GM12878 (cell line): ENCODE data around the gene ABCB9. TPM values are rescaled to one million over a fixed set of nuclear protein-coding genes. Genes with fewer than 3 reads are reported as not detected.

Experiments
- ATAC-seq: fragments of 200-7000 bp; cut with Tn5 transposase; 3 replicates; pipeline ENCODE4 v1.9.1; 2020; ENCODE audit warnings: mild to moderate bottlenecking, moderate library complexity
- BruUV-seq: library from RNA; stranded (reverse); fragments of 400-500 nt; replicated peaks from 2 replicates; lab custom pipeline; 2021; lab: Mats Ljungman, UMichigan
- CTCF ChIA-PET: fragments of 300-600 bp; sonication (Branson Sonifier 250); formaldehyde crosslinking; extraction: SDS; loops from one replicate; lab custom pipeline; 2021; ENCODE audit warnings: inconsistent platforms; lab: Yijun Ruan, JAX
- POLR2A ChIA-PET: fragments of 350-600 bp; formaldehyde crosslinking; extraction: SDS; loops from one replicate; lab custom pipeline; 2021; ENCODE audit warnings: inconsistent platforms; lab: Charles Lee
- RAD21 ChIA-PET: fragments of 300-600 bp; sonication (Branson Sonifier 250); formaldehyde crosslinking; loops from one replicate; lab custom pipeline; 2023; ENCODE audit warnings: antibody characterized with exemption; ENCODE audit not compliant: unreplicated experiment; lab: Charles Lee
- SMC1A ChIA-PET: fragments of 300-600 bp; sonication (Branson Sonifier 250); formaldehyde crosslinking; loops from one replicate; lab custom pipeline; 2023; ENCODE audit not compliant: unreplicated experiment, uncharacterized antibody; lab: Charles Lee
- DNase-seq: peaks from one replicate; pipeline ENCODE4 v3.0.0-alpha.2; 2011; ENCODE audit warnings: low read depth, low spot score
- FAIRE-seq: peaks from 3 replicates; lab custom pipeline; 2011; peaks lifted over from hg19 to GRCh38; lab: Jason Lieb, UNC
- H2AFZ ChIP-seq: 2 replicates; pipeline ENCODE4 v1.6.0; 2011; ENCODE audit warnings: low read depth, low read length, control low read depth; ENCODE audit not compliant: control insufficient read depth
- H3K27ac ChIP-seq: 2 replicates; pipeline ENCODE4 v1.5.1; 2011; ENCODE audit warnings: control low read depth; ENCODE audit not compliant: control insufficient read depth, insufficient read depth
- H3K27me3 ChIP-seq, 2 experiments: replicated peaks in 1 of 2; 2 replicates each; pipeline versions ENCODE4 v1.6.0 to v1.6.1; 2011; ENCODE audit warnings: low read length in 1 of 2; ENCODE audit not compliant: control insufficient read depth in 2 of 2, insufficient read depth in 2 of 2
- H3K36me3 ChIP-seq, 2 experiments: 2 replicates each; pipeline ENCODE4 v1.5.1; 2011; ENCODE audit warnings: low read length in 1 of 2; ENCODE audit not compliant: control insufficient read depth in 2 of 2, insufficient read depth in 2 of 2
- H3K4me1 ChIP-seq: 2 replicates; pipeline ENCODE4 v1.6.1; 2011; ENCODE audit warnings: mild to moderate bottlenecking, low read length, moderate library complexity, mixed read lengths; ENCODE audit not compliant: control insufficient read depth, insufficient read depth
- H3K4me2 ChIP-seq: 2 replicates; pipeline ENCODE4 v1.6.0; 2011; ENCODE audit warnings: control low read depth; ENCODE audit not compliant: control insufficient read depth, insufficient read depth
- H3K4me3 ChIP-seq: fragments of 200-600 bp; sonication (generic); 2 replicates; pipeline ENCODE4 v1.5.1; 2016
- H3K79me2 ChIP-seq: 2 replicates; pipeline ENCODE4 v1.6.0; 2011; ENCODE audit warnings: low read length; ENCODE audit not compliant: control insufficient read depth, insufficient read depth
- H3K9ac ChIP-seq: 2 replicates; pipeline ENCODE4 v1.8.0; 2011; ENCODE audit warnings: low read length, control low read depth, mixed read lengths; ENCODE audit not compliant: control insufficient read depth, insufficient read depth
- H3K9me3 ChIP-seq: replicated peaks from 3 replicates; pipeline ENCODE4 v1.5.1; 2011; ENCODE audit warnings: mild to moderate bottlenecking, low read length; ENCODE audit not compliant: control insufficient read depth, insufficient read depth
- H4K20me1 ChIP-seq: 2 replicates; pipeline ENCODE4 v1.6.0; 2011; ENCODE audit not compliant: control insufficient read depth, insufficient read depth
- CHD2 ChIP-seq: IDR thresholded peaks from 2 replicates; pipeline ENCODE4 v1.6.1; 2011; ENCODE audit warnings: low read depth, low read length, improper control_type of control experiment, borderline replicate concordance
- GATAD2B ChIP-seq: fragments of 450-650 bp; conservative IDR thresholded peaks from 2 replicates; pipeline ENCODE4 v1.6.1; 2017; ENCODE audit warnings: low read depth, mild to moderate bottlenecking, moderate library complexity
- NR2C1 ChIP-seq: fragments of 450-650 bp; IDR thresholded peaks from 2 replicates; pipeline ENCODE4 v1.6.1; 2017; ENCODE audit warnings: antibody characterized with exemption, mild to moderate bottlenecking, moderate library complexity
- SUPT20H ChIP-seq: IDR thresholded peaks from 2 replicates; pipeline ENCODE4 v1.6.1; 2011; ENCODE audit warnings: low read depth, mild to moderate bottlenecking, low read length, moderate library complexity, borderline replicate concordance; ENCODE audit not compliant: control insufficient read depth
- TBL1XR1 ChIP-seq: IDR thresholded peaks from 2 replicates; pipeline ENCODE4 v1.6.1; 2012; ENCODE audit warnings: low read depth, low read length, improper control_type of control experiment
- ZBED1 ChIP-seq: IDR thresholded peaks from 2 replicates; pipeline ENCODE4 v1.6.1; 2016; ENCODE audit warnings: borderline replicate concordance
- WGBS: methylation state at CpG from one replicate; pipeline ENCODE4 v1.1.6; 2016; ENCODE audit warnings: low lambda C conversion rate; ENCODE audit not compliant: insufficient replicate concordance, insufficient coverage; ENCODE audit errors: missing lambda C conversion rate; 5-methylcytosine and 5-hydroxymethylcytosine counted together
- in situ Hi-C: fragments of 300-500 bp; cut with MboI; formaldehyde crosslinking; loops from 9 replicates; pipeline ENCODE4 v1.14.3; 2018; ENCODE audit warnings: mixed read lengths
- intact Hi-C: fragments of 100-400 bp; cut with micrococcal nuclease; formaldehyde crosslinking; loops from one replicate; pipeline ENCODE4 v1.14.2; 2022; ENCODE audit not compliant: unreplicated experiment
- polyA plus RNA-seq, 11 experiments: library from polyadenylated mRNA; depleted of rRNA in 4 of 11; unstranded in 6 of 11; stranded (reverse) in 5 of 11; fragments of >200 nt; fragmentation: Nextera tagmentation in 4 of 11; fragmentation: Illumina TruSeq in 1 of 11; extraction: Ambion mirVana in 4 of 11; extraction: Trizol in 1 of 11; gene quantifications; 1 replicate in 1 of 11; 2 replicates in 10 of 11; pipeline versions ENCODE4 v1.2.1 to v1.2.3, GENCODE V29; 2011 to 2016; ENCODE audit warnings: inconsistent platforms in 2 of 11, missing spikeins in 2 of 11, low read depth in 1 of 11
- total RNA-seq, 4 experiments: library from RNA; depleted of rRNA in 3 of 4; stranded (reverse); fragments of >200 nt in 3 of 4; fragmentation: Illumina TruSeq in 1 of 4; extraction: Trizol in 1 of 4; gene quantifications; 2 replicates each; pipeline versions ENCODE4 v1.2.1 to v1.2.3, GENCODE V29; 2013 to 2021
- TF ChIP-seq, protein P1 (sequence below): IDR thresholded peaks from 2 replicates; pipeline ENCODE4 v1.6.1; 2012; ENCODE audit warnings: improper control_type of control experiment, low read depth, low read length; ENCODE audit not compliant: insufficient replicate concordance
- TF ChIP-seq, protein P2 (sequence below): IDR thresholded peaks from 2 replicates; pipeline ENCODE4 v1.6.1; 2012; ENCODE audit warnings: low read depth, low read length, improper control_type of control experiment

The ABCB9 gene
- total and polyA plus RNA-seq, 10 of the 15 experiments (the other 5 are each of a cell fraction or from before 2014, with no cell fraction given): 0.37 to 4.9 (median 3.1) TPM

DNA sequence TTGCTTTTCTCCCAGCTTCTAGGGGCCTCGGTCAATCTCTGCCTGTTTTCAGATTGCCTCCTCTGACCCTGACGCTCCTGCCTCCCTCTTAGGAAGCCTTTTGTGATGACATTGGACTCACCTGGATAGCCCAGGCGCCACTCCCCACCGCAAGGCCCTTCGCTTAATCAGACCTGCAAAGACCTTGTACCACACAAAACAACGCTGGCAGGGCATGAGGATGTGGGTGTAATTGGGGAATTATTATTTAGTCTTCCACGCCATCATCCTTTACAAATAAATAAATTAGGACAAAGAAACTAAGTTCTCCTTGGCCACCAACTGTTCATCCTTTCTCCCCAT is 62.6 kb downstream of the ABCB9 start (continued):
- TF ChIP-seq, protein P1, sequence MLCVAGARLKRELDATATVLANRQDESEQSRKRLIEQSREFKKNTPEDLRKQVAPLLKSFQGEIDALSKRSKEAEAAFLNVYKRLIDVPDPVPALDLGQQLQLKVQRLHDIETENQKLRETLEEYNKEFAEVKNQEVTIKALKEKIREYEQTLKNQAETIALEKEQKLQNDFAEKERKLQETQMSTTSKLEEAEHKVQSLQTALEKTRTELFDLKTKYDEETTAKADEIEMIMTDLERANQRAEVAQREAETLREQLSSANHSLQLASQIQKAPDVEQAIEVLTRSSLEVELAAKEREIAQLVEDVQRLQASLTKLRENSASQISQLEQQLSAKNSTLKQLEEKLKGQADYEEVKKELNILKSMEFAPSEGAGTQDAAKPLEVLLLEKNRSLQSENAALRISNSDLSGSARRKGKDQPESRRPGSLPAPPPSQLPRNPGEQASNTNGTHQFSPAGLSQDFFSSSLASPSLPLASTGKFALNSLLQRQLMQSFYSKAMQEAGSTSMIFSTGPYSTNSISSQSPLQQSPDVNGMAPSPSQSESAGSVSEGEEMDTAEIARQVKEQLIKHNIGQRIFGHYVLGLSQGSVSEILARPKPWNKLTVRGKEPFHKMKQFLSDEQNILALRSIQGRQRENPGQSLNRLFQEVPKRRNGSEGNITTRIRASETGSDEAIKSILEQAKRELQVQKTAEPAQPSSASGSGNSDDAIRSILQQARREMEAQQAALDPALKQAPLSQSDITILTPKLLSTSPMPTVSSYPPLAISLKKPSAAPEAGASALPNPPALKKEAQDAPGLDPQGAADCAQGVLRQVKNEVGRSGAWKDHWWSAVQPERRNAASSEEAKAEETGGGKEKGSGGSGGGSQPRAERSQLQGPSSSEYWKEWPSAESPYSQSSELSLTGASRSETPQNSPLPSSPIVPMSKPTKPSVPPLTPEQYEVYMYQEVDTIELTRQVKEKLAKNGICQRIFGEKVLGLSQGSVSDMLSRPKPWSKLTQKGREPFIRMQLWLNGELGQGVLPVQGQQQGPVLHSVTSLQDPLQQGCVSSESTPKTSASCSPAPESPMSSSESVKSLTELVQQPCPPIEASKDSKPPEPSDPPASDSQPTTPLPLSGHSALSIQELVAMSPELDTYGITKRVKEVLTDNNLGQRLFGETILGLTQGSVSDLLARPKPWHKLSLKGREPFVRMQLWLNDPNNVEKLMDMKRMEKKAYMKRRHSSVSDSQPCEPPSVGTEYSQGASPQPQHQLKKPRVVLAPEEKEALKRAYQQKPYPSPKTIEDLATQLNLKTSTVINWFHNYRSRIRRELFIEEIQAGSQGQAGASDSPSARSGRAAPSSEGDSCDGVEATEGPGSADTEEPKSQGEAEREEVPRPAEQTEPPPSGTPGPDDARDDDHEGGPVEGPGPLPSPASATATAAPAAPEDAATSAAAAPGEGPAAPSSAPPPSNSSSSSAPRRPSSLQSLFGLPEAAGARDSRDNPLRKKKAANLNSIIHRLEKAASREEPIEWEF: no peak

DNA sequence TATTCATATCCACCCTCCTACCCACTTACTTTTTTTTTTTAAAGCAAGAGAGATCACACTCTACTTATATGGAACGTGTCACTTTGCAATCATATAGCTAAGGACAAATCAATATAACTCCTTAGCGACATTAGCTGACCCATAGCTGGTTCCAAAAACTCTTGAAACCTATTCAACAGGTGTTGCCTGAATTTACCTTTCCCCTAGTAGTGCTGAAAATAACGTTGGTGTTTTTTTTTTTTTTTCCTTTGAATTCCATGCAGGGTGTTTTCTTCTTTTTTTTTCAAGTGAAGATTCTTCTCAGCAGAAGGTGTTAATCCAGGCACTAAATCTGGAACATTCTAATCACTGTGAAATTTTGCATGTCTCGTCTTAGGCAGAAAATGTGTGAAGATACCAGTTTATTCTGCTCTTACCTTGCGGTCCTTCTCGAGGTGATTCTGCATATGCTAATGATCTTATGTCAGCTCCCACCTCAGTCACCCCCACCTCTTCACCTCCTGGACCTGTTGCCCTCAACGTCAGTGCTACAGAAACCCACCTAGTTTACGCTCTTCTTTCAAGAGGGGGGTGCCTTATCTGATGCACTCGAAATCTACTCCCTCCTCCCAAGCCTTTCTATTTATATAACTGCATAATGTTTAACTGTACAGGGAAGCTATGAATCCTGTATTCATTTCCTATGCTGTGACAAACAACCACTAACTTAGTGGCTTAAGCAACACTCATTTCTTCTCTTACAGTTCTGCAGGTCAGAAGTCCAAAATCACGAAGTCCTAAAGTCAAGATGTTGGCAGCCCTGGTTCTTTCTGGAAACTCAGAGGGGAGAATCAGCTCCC is 63.2 kb downstream of the ABCB9 start:
- Histone ChIP-seq H3K4me1 (peaks cover 35% of the 10 kb centered on the region), H3K9ac (no peak overlapping the region), H3K4me3 (no peak overlapping the region), H4K20me1 (no peaks in the 10 kb centered on the region), H3K36me3 (no peaks in the 10 kb centered on the region), H3K79me2 (no peaks in the 10 kb centered on the region), H3K4me2 (no peak overlapping the region), H3K27ac (no peak overlapping the region)
- intact Hi-C loops: no loop called here
- RAD21 ChIA-PET: interaction anchor here (0.7 to 5.1 kb wide), 5 partner anchors 11 to 50 kb away, joined by 3 to 17 read pairs (median 12); no protein-coding TSS in a partner anchor
- no peak for ATAC-seq
- FAIRE-seq: no peak
- POLR2A ChIA-PET: interaction anchor here (0.6 to 0.7 kb wide), 3 partner anchors 14 to 91 kb away, joined by 3 to 4 read pairs (median 3); no protein-coding TSS in a partner anchor
- SMC1A ChIA-PET: interaction anchor here (0.5 to 6.3 kb wide), 6 partner anchors 14 to 345 kb away, joined by 3 to 52 read pairs (median 4); no protein-coding TSS in a partner anchor
- WGBS: 43% methylated on average over 10 of the region's 10 CpGs
- BruUV-seq: no TSS peak
- TF ChIP-seq GATAD2B: no peak
- TF ChIP-seq, protein P2, sequence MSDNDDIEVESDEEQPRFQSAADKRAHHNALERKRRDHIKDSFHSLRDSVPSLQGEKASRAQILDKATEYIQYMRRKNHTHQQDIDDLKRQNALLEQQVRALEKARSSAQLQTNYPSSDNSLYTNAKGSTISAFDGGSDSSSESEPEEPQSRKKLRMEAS: no peak
- TF ChIP-seq TBL1XR1: no peak
- TF ChIP-seq ZBED1: no peak
- no peak for TF ChIP-seq NR2C1
- no peak for TF ChIP-seq CHD2
- no peak for TF ChIP-seq SUPT20H
- TF ChIP-seq, all 136 proteins: peak for 0
- DNase-seq: no peak
- in situ Hi-C loops: no loop called here
- no peaks in the 10 kb centered on the region for H3K27me3 ChIP-seq
- CTCF ChIA-PET: interaction anchor here (0.7 to 3.2 kb wide), 3 partner anchors 12 to 331 kb away, joined by 3 to 19 read pairs (median 3); no protein-coding TSS in a partner anchor
- H2AFZ ChIP-seq: no peak overlapping the region
- H3K9me3 ChIP-seq: no peaks in the 10 kb centered on the region
